GM21723 (cell line): ENCODE data around the gene SH3BP2.
A peak's percentile ranks its signal among the peaks of the same experiment; 100 is the strongest.
"Not testable (repeated sequence)": the region's sequence is repeated elsewhere in the genome, so short reads cannot be mapped to it uniquely, and the experiment has no call there.

Experiments used
- ATAC-seq: cut with Tn5 transposase; IDR thresholded peaks from one replicate; pipeline ENCODE4 v1.9.1; 2021; ENCODE audit warnings: mild to moderate bottlenecking, moderate library complexity; ENCODE audit not compliant: unreplicated experiment

The SH3BP2 gene

GRCh38 chr4:2762486-2763370 lies 30.2 kb upstream of the SH3BP2 start:
- not testable (repeated sequence) for ATAC-seq

GRCh38 chr4:2763511-2763967 lies 29.3 kb upstream of the SH3BP2 start:
- no peak for ATAC-seq

- no peak for ATAC-seq
These were observed 26.9 kb upstream of the SH3BP2 start for GRCh38 chr4:2765832-2766526.

- no peak for ATAC-seq
These were observed 25.7 kb upstream of the SH3BP2 start for GRCh38 chr4:2767046-2767704.

- ATAC-seq = no peak
These were observed 25.2 kb upstream of the SH3BP2 start for GRCh38 chr4:2767705-2768074.

- no peak for ATAC-seq
These were observed 24.8 kb upstream of the SH3BP2 start for GRCh38 chr4:2768124-2768523.

GRCh38 chr4:2768921-2769336 lies 24.0 kb upstream of the SH3BP2 start:
- no peak for ATAC-seq

GRCh38 chr4:2771264-2771663 lies 21.6 kb upstream of the SH3BP2 start:
- ATAC-seq = no peak

GRCh38 chr4:2780643-2781042 lies 12.2 kb upstream of the SH3BP2 start:
- not testable (repeated sequence) for ATAC-seq

- ATAC-seq = no peak
These were observed 11.0 kb upstream of the SH3BP2 start for GRCh38 chr4:2781911-2782310.

- no peak for ATAC-seq
These were observed 9.1 kb upstream of the SH3BP2 start for GRCh38 chr4:2783790-2784189.

- ATAC-seq = no peak
These were observed 7.3 kb upstream of the SH3BP2 start for GRCh38 chr4:2785613-2786012.

- ATAC-seq = no peak
These were observed 6.7 kb upstream of the SH3BP2 start for GRCh38 chr4:2786152-2786671.

GRCh38 chr4:2786794-2787229 lies 6.1 kb upstream of the SH3BP2 start:
- peak; percentile 4 for ATAC-seq

GRCh38 chr4:2787230-2788100 lies 5.4 kb upstream of the SH3BP2 start:
- peak; percentile 67 for ATAC-seq

GRCh38 chr4:2788101-2788500 lies 4.8 kb upstream of the SH3BP2 start:
- no peak for ATAC-seq

- no peak for ATAC-seq
These were observed 4.3 kb upstream of the SH3BP2 start for GRCh38 chr4:2788532-2789103.

- no peak for ATAC-seq
These were observed 3.5 kb upstream of the SH3BP2 start for GRCh38 chr4:2789351-2789750.

- no peak for ATAC-seq
These were observed 2.9 kb upstream of the SH3BP2 start for GRCh38 chr4:2789793-2790582.
